ENCODE data around the gene FKBP9. TPM values are rescaled to one million over a fixed set of nuclear protein-coding genes. Genes with fewer than 3 reads are reported as not detected.

FKBP9 gene
- total RNA-seq, 1 donor from 2014 or later: 186 TPM

DNA sequence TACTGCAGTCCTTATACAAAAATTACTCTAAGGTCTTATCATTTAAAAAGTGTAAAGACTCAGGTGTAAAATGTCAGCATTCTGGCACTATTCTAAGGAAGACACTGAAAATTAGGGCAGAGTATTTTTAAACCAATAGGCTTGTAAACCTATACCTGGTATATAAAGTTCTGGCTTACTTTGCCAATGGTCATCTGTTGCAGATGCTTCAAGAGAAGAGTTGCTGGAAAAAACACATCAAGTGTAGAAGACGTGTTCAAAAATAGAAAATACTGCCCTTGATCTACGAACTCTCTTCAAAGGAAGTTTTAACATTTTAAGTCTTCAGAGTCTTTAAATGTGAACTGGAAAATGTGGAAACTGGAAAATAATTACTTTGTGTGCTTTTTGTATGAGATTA, 81.4 kb downstream of the FKBP9 start:
- Mint-ChIP-seq H3K9me3 (no peaks in the 10 kb centered on the region), H3K27ac (peak overlapping the region; percentile 19), H3K4me3 (no peak overlapping the region), H3K4me1 (peaks cover 24% of the 10 kb centered on the region), H3K27me3 (ENCODE audit: low read depth) (no peaks in the 10 kb centered on the region), H3K36me3 (peaks cover 2% of the 10 kb centered on the region)
- no peak for DNase-seq (ENCODE audit: low spot score in 2 of 2, unreplicated experiment in 2 of 2)
- TF ChIP-seq, protein P1, sequence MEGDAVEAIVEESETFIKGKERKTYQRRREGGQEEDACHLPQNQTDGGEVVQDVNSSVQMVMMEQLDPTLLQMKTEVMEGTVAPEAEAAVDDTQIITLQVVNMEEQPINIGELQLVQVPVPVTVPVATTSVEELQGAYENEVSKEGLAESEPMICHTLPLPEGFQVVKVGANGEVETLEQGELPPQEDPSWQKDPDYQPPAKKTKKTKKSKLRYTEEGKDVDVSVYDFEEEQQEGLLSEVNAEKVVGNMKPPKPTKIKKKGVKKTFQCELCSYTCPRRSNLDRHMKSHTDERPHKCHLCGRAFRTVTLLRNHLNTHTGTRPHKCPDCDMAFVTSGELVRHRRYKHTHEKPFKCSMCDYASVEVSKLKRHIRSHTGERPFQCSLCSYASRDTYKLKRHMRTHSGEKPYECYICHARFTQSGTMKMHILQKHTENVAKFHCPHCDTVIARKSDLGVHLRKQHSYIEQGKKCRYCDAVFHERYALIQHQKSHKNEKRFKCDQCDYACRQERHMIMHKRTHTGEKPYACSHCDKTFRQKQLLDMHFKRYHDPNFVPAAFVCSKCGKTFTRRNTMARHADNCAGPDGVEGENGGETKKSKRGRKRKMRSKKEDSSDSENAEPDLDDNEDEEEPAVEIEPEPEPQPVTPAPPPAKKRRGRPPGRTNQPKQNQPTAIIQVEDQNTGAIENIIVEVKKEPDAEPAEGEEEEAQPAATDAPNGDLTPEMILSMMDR (IDR thresholded peaks at IDR 0.05; ENCODE audit: unreplicated experiment): no peak

DNA sequence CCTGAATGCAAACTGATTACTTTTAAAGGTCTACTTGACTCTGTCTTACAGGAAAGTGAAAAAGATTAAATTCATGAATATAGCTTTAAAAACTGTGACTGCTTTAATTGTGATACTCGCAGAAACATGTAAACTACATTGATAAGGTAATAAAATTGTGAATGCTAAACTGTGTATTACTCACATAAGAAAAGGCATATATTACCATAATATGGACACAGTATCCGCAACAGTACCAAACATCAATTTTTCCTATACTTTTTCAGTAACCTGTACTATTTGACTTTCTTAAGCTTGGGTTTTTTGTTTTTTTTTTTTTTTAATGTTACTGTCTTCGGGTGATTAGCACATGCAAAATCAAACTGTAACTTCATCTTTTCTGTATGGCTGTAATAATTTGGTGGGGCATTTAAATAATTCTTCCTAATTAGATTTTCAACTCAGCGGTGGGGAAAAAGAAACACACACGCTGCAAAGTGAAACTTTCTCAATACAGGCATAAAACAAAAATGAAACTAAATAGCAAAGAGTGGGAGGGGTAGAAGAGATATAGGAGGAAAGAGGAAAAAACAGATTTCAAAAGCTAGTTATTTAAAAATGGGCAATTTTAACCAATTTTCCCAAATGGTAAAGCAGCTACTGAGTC, 82.1 kb downstream of the FKBP9 start:
- Mint-ChIP-seq H3K27ac (peak overlapping the region; percentile 22), H3K9me3 (no peaks in the 10 kb centered on the region), H3K4me3 (peak overlapping the region; percentile 49), H3K36me3 (peaks cover 2% of the 10 kb centered on the region), H3K27me3 (ENCODE audit: low read depth) (no peaks in the 10 kb centered on the region), H3K4me1 (peaks cover 27% of the 10 kb centered on the region)
- no peak for DNase-seq (ENCODE audit: low spot score in 2 of 2, unreplicated experiment in 2 of 2)
- TF ChIP-seq, protein P1 (IDR thresholded peaks at IDR 0.05; ENCODE audit: unreplicated experiment): no peak

DNA sequence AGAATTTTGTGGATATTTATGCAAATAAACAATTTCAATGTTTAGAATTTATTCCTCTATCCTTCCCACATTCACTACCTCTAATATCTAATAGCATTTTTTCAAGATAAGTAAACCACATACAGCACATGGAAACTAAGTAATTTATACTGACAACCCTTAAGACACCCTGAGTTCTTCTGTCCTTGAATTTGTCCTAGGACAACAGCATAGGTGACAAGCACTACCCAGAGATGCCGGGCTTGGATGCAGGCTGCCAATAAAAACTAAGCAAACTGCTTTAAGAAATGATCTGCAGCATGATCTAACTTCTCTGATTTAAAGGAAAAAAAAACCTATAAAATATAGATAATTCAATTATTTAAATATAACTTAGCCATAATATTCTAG, 82.7 kb downstream of the FKBP9 start:
- Mint-ChIP-seq H3K9me3 (no peaks in the 10 kb centered on the region), H3K27me3 (ENCODE audit: low read depth) (no peaks in the 10 kb centered on the region), H3K27ac (peak overlapping the region; percentile 51), H3K36me3 (peaks cover 2% of the 10 kb centered on the region), H3K4me3 (peak overlapping the region; percentile 49), H3K4me1 (peaks cover 31% of the 10 kb centered on the region)
- no peak for DNase-seq (ENCODE audit: low spot score in 2 of 2, unreplicated experiment in 2 of 2)
- TF ChIP-seq, protein P1 (IDR thresholded peaks at IDR 0.05; ENCODE audit: unreplicated experiment): no peak

DNA sequence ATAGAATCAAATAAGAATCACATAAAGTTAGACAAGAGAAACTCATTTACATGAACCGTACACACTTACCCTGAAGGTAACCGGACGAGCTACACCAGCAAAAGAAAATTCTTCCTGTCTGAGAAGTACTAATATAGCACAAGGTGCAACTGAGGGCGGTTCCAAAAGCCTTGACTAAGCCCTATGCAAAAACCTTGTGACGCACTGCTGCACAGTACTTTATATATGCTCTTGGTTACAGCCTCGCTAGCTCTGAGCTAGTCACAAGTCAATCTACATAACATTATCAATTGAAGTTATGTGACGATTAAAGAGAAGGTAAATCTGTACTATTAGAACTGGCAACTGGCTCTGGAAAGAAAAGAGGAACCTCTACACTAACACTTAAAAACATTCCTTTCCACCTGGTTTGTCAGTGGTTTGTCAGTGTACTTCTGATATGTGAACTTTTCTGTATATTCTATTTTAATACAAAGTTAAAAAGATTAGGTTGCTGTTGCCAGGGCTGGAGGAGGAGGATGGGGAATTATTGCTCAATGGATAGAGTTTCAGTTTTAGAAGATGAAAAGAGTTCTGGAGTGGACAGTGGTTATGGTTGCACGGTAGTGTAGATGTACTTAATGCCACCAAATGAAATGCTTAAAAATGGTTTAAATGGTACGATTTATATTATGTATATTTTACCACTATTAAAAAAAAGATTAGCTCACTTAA, 83.7 kb downstream of the FKBP9 start:
- TF ChIP-seq, protein P1 (IDR thresholded peaks at IDR 0.05; ENCODE audit: unreplicated experiment): no peak
- H3K9me3 Mint-ChIP-seq: no peaks in the 10 kb centered on the region
- H3K27me3 Mint-ChIP-seq (ENCODE audit: low read depth): no peaks in the 10 kb centered on the region
- DNase-seq (ENCODE audit: low spot score in 2 of 2, unreplicated experiment in 2 of 2): no peak
- H3K36me3 Mint-ChIP-seq: peaks cover 2% of the 10 kb centered on the region
- peaks cover 34% of the 10 kb centered on the region for H3K4me1 Mint-ChIP-seq
- H3K27ac Mint-ChIP-seq: peak overlapping the region; percentile 10
- no peak overlapping the region for H3K4me3 Mint-ChIP-seq

DNA sequence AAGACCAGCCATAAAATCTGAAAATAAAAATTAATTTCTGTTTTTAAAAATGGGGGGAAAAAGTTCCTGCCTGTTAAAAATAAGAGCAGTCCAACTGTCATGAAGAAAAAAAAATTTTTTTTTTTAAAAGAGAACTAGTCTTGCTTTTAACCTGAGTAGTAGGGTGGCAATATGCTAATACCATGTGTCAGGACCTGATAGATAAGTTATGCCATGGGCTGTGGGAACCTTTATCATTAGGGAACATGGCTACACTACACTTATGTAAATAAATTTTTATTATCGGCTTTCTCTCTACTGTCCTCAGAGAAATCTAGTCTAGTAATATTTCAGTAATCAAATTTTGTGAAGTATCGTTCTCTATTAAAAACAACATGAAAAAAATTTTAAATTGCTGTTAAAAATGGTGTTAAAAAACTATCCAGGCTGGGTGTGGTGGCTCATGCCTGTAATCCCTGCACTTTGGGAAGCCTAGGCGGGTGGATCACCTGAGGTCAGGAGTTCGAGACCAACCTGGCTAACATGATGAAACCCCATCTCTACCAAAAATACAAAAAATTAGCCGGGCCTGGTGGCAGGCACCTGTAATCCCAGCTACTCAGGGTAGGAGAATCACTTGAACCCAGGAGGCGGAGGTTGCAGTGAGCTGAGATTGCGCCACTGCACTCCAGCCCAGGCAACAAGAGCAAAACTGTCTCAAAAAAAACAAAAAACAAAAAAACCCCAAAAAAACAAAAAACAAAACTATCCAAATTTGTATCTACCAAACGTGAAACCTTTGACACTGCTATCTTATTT, 84.6 kb downstream of the FKBP9 start:
- Mint-ChIP-seq H3K36me3 (peaks cover 2% of the 10 kb centered on the region), H3K4me3 (no peak overlapping the region), H3K27me3 (ENCODE audit: low read depth) (no peaks in the 10 kb centered on the region), H3K27ac (no peak overlapping the region), H3K9me3 (no peaks in the 10 kb centered on the region), H3K4me1 (peaks cover 34% of the 10 kb centered on the region)
- no peak for DNase-seq (ENCODE audit: low spot score in 2 of 2, unreplicated experiment in 2 of 2)
- TF ChIP-seq, protein P1 (IDR thresholded peaks at IDR 0.05; ENCODE audit: unreplicated experiment): no peak

Measured in mesothelial cell of epicardium (in vitro differentiated cells).